Kasumi-1 (cell line): ENCODE results near the gene EDIL3.
"Not testable (repeated sequence)": the region's sequence is repeated elsewhere in the genome, so short reads cannot be mapped to it uniquely, and the experiment has no call there.

ENCODE experiments used
- DNase-seq, 2 experiments: peaks; one replicate each; lab custom pipeline; 2025; lab: John Stamatoyannopoulos, UW

The EDIL3 gene

DNA sequence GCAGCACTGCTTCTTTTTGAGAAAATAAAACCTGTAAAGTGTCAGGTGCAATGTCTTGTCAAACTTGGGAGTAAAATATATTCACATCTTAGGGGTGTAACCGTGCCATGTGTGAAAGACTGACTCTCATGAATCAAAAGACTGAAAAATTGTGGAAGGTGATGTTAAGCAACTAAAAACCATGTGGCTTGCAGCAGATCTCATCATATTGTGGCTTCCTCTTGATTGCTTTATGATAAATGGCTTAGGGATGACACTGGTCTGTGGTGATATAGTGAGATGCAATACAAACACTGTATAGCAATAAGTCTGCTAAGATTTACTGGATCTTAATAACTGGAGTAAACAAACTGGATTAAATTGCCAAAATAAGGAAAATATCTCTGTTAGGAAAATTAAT lies 321.6 kb downstream of the EDIL3 start:
- peak in 1 of 2 experiments; percentile 1 for DNase-seq

DNA sequence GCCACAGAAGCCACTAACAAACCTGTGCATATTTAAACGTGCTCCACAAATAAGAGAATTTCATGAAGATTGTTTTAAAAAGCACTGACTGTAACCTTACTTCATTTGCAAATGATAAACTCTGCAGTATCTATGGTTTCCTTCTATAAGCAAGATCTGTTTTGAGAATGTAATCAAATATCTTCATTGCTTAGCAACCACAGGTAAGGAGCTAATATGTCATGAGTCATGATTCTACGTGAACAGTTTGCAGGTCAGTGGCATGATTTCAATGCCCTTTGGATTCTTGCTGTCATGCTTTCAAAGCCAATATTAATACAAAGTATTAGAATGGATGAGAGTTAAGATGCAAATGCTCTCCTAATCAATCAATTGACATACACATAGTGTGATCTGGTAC lies 325.0 kb downstream of the EDIL3 start:
- DNase-seq: no peak

DNA sequence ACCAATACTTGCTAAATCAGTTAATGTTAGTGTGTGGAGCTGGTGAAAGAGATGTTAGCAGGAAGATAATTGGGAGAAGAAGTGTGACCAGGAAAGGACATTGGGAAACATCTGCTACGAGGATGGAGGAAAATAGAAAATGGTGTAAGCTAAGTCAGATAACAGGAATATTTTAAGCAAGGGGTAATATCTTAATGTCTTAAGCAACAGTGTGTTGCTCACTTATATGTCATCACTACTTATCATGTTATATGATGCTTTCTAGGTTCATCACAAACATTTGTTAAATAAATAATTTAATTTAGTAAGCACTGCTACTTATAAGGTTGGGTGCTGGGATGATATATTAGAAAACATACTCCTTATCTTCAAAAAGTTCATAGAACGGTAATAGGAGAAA lies 326.1 kb downstream of the EDIL3 start:
- DNase-seq: no peak

DNA sequence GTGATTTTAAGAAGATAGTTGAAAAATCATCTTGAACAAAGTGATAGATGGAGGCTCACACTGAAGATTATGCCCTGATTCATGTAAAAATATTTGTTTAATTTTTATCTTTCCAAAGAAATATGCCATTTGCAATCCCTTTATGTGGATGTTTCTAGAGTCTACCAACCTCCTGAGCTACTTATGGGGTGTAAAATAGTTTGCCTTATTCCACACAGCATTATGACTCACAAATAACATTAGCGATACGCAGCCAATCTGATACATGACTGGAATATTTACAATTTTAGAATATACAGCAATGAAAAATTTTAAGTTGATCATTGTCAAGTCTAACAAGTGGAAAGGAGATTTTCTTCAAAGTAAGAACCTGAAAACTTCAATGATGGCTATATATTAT lies 327.5 kb downstream of the EDIL3 start:
- DNase-seq: no peak

DNA sequence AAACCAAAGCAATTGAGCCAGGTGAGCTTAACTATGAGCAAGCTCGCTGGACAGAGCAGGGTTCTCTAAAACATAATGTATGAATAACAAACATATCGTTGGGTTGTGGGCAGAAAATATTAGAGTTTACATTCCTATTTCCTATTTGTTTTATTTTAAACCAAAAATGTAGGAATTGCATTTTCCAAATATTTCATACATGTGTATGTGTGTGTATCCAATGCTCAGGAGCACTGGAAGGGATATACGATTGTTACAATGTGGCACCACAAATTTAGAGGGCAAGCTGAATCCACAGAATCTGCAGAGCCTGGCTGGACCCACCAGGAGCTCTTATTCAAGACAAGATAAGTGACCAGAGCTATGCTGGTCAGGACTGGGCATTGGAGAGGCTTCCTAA lies 338.7 kb downstream of the EDIL3 start:
- no peak for DNase-seq

DNA sequence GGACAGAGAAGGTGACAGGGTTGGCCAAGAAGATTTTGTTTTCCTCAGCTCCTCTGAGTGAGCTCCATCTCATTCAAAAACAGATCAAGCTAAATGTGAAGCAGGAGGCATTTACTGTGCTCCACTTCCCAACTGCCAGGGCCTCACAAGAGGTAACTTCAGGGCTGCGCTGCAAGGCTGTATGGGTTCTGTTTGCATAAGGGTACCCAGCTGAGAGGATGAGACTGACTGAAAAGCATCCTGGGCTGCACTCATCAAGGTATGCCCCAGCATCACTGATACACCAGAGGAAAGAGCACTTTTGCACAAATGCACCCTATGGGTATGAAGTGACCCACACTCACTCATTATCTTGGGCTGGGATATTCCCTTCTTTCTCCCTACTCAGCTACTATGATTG lies 347.8 kb downstream of the EDIL3 start:
- no peak for DNase-seq

DNA sequence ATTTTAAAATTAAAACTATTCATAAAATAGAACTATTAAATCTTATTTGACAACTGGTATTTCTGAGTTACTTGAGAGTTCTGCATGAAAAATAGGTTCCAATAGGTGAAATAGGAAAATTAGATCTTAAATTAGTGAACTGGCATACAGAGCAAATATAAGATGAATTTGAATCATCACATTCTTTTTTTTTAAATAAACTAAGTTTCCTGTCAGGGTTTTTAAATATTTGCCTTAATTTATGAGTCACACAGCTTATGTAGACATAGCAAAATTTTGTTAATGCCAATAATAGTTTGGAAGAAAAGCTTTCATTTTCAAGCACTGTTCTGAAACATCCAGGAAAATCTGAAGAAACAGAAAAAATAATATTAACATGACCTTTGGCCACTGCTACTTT lies 352.4 kb downstream of the EDIL3 start:
- DNase-seq: no peak

DNA sequence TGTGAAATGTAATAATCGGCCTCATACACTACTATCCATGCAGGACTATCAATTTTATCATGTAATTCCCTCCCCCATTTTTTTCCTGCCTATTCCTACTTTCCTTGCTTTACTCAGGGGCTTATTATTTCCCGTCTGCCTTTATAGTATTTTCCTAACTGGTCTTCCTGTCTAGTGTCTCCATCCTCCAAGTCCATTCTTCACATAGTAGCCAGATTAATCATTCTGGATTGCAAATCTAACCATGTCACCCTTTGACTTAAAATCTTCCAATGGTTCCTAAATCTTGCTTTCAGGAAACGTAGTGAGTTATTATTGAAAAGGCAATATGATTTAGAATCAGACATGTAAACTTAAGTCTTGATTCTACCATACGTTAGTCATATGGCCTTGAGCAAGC lies 356.6 kb downstream of the EDIL3 start:
- DNase-seq: no peak

DNA sequence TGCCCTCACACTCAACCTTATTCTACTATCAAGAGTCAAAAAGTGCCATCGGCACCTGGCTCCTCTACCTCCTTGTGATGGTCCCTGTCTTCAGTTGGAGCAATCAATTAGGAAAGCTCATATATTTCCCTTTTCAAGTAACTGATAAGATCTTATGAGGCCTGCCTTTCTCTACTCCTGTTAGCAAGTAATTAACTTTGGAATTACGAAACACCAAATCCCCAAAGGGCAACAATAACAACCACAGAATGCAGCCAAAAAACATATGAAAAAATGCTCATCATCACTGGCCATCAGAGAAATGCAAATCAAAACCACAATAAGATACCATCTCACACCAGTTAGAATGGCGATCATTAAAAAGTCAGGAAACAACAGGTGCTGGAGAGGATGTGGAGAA lies 366.2 kb downstream of the EDIL3 start:
- not testable (repeated sequence) for DNase-seq

DNA sequence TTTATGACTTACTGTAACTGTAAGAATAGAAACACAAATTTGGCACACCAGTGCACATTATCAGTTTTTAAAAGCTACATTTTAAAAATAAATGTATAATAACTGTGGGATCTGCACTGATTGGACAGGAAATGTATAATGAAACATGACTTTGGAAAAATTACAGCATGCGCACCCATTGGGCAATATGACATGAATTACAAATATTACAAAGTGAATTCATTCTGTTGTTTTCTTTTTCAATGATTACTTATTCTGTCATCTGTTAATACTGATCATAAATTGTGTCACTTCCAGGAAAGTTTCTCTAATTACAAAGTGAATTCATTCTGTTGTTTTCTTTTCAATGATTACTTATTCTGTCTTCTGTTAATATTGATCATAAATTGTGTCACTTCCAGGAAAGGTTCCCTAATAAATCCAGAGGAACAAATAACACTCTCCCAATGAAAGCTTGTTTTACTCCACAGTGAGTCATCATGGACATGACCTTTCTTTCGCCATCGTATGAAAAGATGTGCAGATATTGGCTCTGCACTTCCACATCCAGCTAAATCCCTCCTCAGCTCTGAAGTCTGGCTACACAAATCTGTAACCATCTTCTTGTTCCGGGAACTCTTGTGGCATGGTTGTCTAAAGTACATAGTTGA lies 367.0 kb downstream of the EDIL3 start:
- no peak for DNase-seq

DNA sequence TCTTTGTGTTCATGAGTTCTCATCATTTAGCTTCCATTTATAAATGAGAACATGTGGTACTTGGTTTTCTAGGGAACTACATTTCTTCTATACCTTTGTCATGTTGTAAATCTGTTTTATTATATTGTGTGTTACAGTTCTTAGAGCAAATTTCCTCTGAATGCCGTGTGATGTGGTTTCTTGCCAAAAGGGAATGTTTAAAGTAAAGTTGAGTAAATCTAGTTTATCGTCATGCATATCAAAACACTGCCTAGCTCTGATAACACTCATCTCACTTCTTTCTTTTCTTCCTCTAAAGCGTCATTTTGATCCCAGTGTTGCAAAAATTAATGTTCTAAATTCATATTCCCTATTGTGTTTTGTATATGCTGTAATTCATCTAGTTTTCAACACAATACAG lies 368.6 kb downstream of the EDIL3 start:
- DNase-seq: no peak

DNA sequence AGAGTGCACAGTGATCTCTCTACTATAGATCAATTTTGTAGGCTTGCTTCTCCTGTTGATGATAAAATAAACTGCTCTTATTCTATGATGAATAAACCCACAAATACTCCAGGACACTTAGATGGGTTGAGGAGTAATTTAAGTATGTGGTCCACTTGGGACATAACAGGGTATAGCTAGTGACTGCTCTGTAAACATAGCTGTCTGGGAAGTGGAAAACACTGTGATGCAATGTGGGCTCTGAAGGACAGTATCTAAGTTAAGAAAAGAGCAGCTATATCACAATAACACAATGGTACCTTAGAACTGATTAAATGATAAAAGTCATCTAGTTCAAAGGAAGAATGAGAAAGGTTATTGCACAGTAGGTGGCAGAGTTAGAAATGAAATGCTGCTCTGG lies 369.7 kb downstream of the EDIL3 start:
- no peak for DNase-seq

DNA sequence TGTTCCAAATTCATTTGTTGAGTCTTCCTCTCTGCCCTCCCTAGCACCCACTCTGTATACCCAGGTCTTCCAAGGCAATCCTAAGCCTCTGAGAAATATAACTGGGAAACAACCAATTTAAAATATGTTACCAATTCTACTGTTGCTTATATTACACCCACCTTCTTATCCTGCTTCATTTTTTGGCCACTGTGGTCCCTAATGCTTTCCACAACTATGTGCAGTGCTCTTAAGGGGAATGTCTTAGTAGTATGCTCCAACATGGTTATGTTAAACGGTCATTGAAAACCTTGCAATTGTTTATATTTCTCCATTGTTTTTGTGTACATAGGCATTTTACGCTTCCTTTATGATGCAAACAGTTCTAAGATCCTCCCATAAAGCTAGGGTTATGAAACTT lies 390.9 kb downstream of the EDIL3 start:
- DNase-seq: no peak

DNA sequence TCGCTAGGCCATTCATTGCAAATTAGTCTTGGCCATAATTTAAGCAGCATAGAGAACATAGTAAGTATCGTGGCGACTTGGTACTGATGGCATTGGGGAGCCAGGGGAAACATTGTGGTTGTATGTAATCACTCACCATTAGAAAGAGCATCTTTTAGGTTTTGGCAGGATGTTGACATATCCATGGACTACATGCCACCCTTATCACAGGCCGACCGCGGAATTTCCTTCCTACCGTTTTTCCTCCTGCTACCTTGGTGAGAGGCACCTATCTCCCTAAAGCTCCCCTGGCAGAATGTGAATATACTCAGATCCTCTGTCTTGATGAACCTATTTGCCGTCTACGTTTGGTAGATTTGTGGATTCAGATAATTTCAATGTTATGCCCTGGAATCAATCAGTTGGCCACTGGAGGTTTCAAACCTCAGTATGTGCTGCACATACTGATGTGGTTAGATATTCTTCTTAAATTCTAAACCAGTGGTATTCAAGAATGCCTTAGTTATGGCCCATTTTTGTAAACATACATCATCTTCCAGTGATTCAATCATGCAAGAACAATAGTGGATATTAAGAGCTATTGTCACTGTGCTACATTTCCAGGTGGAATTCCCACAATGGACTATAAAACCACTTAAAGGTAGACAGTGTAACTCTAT lies 393.0 kb downstream of the EDIL3 start:
- no peak for DNase-seq

DNA sequence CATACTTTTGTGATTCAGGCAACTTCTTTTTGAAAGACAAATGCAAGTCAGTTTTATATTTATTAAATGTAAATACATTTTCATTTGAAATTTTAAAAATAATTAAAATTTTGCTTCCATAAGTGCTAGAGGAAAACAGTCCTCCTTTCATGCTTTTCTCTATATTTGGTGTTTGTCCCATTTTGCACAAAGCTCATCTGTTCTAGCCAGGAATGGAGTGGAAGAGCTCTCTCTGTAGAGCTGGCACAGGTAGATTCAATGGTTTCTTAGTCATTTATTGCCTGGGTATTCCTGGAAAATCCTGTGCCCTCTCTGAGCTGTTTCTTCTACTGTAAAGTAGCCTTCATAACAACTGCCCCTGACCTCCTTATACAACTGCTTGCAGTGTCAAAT lies 396.4 kb downstream of the EDIL3 start:
- DNase-seq: no peak

DNA sequence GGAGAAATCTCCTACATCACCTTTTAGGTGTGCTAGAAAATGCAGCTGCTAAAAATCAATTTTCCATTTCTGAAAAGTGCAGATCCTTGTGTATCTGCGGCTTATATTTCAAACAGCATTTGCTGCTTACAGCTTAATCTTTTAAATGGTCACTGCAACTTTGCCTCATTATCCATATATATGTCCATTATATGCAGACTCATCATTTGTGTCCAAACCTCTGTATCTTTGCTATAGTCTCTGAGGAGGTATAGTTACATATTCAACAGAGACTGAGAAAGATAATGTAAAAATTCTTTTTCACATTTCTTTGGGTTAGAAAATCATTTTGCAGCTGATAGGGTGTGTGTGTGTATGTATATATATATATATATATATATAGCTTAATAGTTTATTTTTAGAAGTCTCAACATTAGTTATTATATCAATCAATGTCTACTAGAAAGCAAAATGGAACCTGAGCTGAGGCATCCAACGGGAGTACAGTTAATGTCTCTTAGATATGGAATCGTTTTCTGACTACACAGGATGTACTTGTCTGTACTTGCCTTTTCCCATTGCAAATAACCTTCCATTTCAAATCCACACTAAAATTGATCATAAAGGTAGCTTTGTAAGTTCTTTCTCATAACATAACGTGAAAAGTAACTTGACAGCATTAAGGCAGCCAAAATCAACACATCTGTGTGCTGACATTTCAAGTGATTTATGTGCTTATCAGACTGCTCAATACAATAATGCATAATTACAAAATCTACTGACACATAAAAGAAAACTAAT lies 397.0 kb downstream of the EDIL3 start:
- no peak for DNase-seq

DNA sequence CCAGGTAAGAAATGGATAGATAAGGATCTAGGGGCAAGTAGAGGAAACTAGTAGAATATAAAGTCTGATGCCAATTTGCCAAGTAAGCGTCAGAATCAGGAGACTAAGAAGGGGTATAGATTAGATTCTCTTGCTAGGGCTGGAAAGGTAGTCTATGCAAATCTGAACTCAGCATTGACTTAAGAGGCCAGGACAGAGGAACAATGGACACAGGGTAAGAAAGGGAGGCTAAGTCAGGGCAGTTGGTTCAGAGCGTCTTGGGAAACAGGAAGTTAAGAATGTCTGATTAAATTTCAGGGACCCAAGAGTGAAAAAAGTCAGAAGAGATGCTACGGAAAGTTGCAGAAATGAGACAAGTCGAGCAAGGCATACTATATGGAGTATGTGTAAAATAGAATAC lies 400.8 kb downstream of the EDIL3 start:
- no peak for DNase-seq

DNA sequence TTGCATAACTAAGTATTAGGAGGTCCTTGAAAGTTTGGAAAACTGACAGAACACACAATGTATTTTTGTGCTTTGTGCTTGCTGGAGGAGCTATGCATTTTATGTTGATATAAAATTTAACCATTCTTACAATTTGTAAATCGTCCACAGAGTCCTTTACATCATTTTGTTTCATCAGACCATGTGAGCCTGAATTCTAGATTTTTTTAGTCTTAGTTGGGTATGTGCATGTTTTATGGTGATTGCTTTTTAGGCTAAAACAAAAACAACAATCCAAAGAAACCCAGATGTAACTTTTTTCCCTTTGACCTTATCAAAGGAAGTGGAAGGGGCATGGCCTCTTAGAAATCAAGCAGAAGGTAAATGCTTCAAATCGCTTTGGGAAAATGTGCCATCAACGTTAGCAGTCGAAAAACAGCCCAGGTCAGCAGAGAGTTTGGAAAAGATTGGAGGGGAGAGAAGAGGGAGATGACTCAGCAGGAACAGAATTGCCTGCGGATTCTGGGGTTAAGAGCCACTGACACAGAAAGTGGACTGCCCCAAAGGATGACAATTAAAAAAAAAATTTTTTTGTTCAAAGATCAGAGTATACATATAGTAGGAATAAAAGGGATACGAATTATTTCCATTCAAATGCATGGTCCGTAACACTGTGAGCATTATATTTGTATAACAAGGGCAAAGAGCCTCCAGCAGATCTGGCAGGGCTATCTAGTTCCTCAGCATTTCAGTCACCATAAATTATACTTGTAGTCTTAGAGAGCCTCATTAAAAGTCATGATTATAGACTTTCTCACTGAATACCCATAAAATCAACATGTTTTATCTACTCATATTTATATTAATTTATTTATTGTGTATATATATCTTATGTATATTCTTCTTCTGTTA lies 410.5 kb downstream of the EDIL3 start:
- DNase-seq: no peak

DNA sequence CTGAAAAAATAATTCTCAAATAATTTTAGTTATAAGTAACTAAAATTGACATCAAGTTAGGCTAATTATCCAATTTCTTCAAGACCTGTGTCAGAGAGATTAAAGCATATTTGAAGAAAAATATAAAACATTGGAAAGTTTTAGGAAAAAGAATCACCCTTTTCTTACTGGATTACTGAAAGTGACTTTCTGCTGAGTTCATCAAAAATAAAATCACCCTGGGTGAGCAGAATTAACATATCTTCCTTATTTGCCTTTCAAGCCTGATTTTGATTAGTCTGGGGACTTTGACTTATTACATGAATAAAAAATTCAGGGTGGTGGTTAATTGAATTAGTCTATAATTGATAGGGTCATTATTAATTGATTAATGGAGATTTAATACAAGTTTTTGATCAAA lies 411.8 kb downstream of the EDIL3 start:
- no peak for DNase-seq

DNA sequence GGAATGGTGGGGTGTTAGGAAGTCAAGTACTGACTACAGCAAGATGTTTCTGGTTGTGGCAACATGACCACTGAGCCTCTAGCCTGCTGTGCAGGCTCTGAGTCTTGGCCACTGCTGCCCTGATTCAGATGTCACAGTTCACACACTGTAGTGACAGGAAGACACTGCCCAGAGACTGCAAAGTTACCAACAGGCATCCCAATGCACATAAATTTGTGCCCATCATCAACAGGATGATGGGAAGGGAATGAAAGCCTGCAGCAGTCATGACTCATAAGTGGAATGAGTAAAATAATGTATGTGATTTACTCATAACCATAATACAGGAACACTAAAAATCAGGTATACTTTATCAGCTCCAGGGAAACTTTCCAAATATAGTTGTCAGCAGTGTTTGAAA lies 412.4 kb downstream of the EDIL3 start:
- no peak for DNase-seq

DNA sequence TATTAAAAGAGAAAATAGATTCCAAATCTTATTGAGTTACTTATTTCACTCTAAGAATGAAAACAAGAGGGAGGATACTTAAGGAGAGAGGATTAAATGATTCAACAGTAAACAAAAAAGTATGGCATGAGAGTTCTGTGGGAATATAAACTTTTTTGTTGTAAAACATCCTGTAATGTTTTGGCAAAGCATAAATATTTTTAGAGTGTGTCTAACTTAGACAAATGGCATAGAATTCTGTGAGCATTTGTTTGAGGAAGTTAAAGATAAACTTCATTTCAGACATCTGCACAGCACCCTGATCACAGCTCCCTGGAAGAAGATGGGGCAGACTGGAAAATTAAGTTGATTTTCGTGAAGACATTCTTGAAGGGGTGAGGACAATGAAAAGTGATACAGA lies 417.3 kb downstream of the EDIL3 start:
- peak in 1 of 2 experiments; percentile 6 for DNase-seq

DNA sequence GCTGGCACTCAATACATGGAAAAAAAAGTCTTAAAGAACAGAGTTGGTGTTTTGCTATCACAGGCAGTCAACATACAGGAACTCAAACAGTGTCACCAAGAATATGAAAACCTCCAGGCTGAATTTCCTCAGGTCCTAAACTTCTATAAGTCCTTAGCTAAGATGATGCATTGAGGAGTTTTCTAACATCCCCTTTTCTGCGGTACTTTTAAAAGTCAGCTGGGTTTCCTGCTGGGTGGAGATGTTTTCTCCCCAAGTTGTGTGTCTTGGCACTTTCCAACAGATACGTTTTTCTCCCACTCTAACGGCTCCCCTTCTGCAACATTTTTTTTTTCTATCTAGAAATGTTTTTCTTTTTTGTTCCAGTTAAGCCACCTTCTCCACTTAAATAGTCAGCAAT lies 419.2 kb downstream of the EDIL3 start:
- DNase-seq: peak; percentile 91 to 96
